ENCODE measurements around the gene RAP2B.
A peak's percentile ranks its signal among the peaks of the same experiment; 100 is the strongest.

RAP2B gene

GRCh38 chr3:153144071-153144470 lies 18.0 kb upstream of the RAP2B start:
- H3K4me1 ChIP-seq (ENCODE audit: insufficient read depth, low read length, poor library complexity, severe bottlenecking): peaks cover 46% of the 10 kb centered on the region
- no peaks in the 10 kb centered on the region for H4K20me1 ChIP-seq (ENCODE audit: insufficient read depth, low read length, poor library complexity, severe bottlenecking)
- no peak overlapping the region for H3K9ac ChIP-seq (ENCODE audit: low read depth, low read length, poor library complexity, severe bottlenecking)

DNA sequence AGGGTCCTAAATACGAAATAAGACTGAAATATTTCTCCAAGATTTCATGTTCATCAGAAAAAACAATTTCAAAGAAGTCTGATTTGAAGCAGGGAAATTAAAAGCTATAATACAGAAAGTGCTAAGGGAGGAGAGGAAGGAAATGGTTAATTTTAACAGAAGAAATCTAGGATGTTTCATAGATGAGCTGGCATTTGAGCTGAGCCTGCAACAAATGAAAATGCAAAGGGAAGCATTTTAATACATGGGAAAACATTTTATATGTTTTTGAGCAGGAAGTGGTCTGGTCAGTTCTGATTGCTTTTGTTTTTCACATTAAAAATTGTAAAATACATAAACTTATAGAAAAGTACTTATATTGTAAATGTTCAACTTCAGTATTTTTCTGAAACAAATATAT lies 17.2 kb upstream of the RAP2B start:
- Histone ChIP-seq H3K4me1 (ENCODE audit: insufficient read depth, low read length, poor library complexity, severe bottlenecking) (peaks cover 46% of the 10 kb centered on the region), H3K27me3 (ENCODE audit: insufficient read depth, low read length, poor library complexity, severe bottlenecking) (no peaks in the 10 kb centered on the region), H3K79me2 (ENCODE audit: insufficient read depth, low read length) (no peaks in the 10 kb centered on the region), H3K4me2 (ENCODE audit: low read depth, low read length, poor library complexity, severe bottlenecking) (peak overlapping the region; percentile 30), H3F3A (ENCODE audit: low read depth) (peaks cover 5% of the 10 kb centered on the region; the same call in 1 of the 2 replicates), H3K9me2 (replicated peaks; ENCODE audit: low read depth, low read length) (no peaks in the 10 kb centered on the region), H3K9me3 (ENCODE audit: insufficient read depth, low read depth, low read length) (no peaks in the 10 kb centered on the region), H3K4me3 (ENCODE audit: low read length, poor library complexity, severe bottlenecking) (no peak overlapping the region), H3K36me3 (ENCODE audit: insufficient read depth, low read length) (no peaks in the 10 kb centered on the region), H2AFZ (ENCODE audit: low read length) (no peak overlapping the region), H3K9ac (ENCODE audit: low read depth, low read length, poor library complexity, severe bottlenecking) (no peak overlapping the region), H4K20me1 (ENCODE audit: insufficient read depth, low read length, poor library complexity, severe bottlenecking) (no peaks in the 10 kb centered on the region)
- TF ChIP-seq EZH2phosphoT487 (IDR thresholded peaks at IDR 0.05; ENCODE audit: borderline replicate concordance): no peak
- TF ChIP-seq CTCF (conservative IDR thresholded peaks at IDR 0.05; ENCODE audit: low read length): no peak

More at GRCh38 chr3:153144071-153144470, 18.0 kb upstream of the RAP2B start:
- peaks cover 5% of the 10 kb centered on the region; the same call in 1 of the 2 replicates for H3F3A ChIP-seq (ENCODE audit: low read depth)
- no peak overlapping the region for H2AFZ ChIP-seq (ENCODE audit: low read length)
- H3K9me3 ChIP-seq (ENCODE audit: insufficient read depth, low read depth, low read length): no peaks in the 10 kb centered on the region
- H3K27me3 ChIP-seq (ENCODE audit: insufficient read depth, low read length, poor library complexity, severe bottlenecking): no peaks in the 10 kb centered on the region
- TF ChIP-seq EZH2phosphoT487 (IDR thresholded peaks at IDR 0.05; ENCODE audit: borderline replicate concordance) (no peak), CTCF (conservative IDR thresholded peaks at IDR 0.05; ENCODE audit: low read length) (no peak)
- H3K79me2 ChIP-seq (ENCODE audit: insufficient read depth, low read length): no peaks in the 10 kb centered on the region
- H3K4me3 ChIP-seq (ENCODE audit: low read length, poor library complexity, severe bottlenecking): no peak overlapping the region
- peak overlapping the region; percentile 30 for H3K4me2 ChIP-seq (ENCODE audit: low read depth, low read length, poor library complexity, severe bottlenecking)
- no peaks in the 10 kb centered on the region for H3K9me2 ChIP-seq (replicated peaks; ENCODE audit: low read depth, low read length)
- no peaks in the 10 kb centered on the region for H3K36me3 ChIP-seq (ENCODE audit: insufficient read depth, low read length)

- Histone ChIP-seq H3K4me1 (ENCODE audit: insufficient read depth, low read length, poor library complexity, severe bottlenecking) (peaks cover 42% of the 10 kb centered on the region), H3K36me3 (ENCODE audit: insufficient read depth, low read length) (no peaks in the 10 kb centered on the region), H3K27me3 (ENCODE audit: insufficient read depth, low read length, poor library complexity, severe bottlenecking) (no peaks in the 10 kb centered on the region), H3K4me3 (ENCODE audit: low read length, poor library complexity, severe bottlenecking) (no peak overlapping the region), H3K9ac (ENCODE audit: low read depth, low read length, poor library complexity, severe bottlenecking) (no peak overlapping the region), H3F3A (ENCODE audit: low read depth) (peaks cover 3% of the 10 kb centered on the region; the same call in 1 of the 2 replicates), H4K20me1 (ENCODE audit: insufficient read depth, low read length, poor library complexity, severe bottlenecking) (no peaks in the 10 kb centered on the region), H3K4me2 (ENCODE audit: low read depth, low read length, poor library complexity, severe bottlenecking) (peak overlapping the region; percentile 30), H2AFZ (ENCODE audit: low read length) (no peak overlapping the region), H3K79me2 (ENCODE audit: insufficient read depth, low read length) (no peaks in the 10 kb centered on the region), H3K9me3 (ENCODE audit: insufficient read depth, low read depth, low read length) (no peaks in the 10 kb centered on the region), H3K9me2 (replicated peaks; ENCODE audit: low read depth, low read length) (no peaks in the 10 kb centered on the region)
- TF ChIP-seq CTCF (conservative IDR thresholded peaks at IDR 0.05; ENCODE audit: low read length) (no peak), EZH2phosphoT487 (IDR thresholded peaks at IDR 0.05; ENCODE audit: borderline replicate concordance) (no peak)
These were observed 16.6 kb upstream of the RAP2B start for GRCh38 chr3:153145454-153145853.

All from Loucy (cell line).